H9 (cell line): Measurements from ENCODE around the gene CXCR3. TPM values are rescaled to one million over a fixed set of nuclear protein-coding genes. Genes with fewer than 3 reads are reported as not detected.

Experiments used
- DNase-seq: peaks from one replicate; pipeline ENCODE4 v3.0.0-alpha.2; 2017
- H2AFZ ChIP-seq: one replicate; pipeline ENCODE4 v1.6.1; 2013; ENCODE audit warnings: mild to moderate bottlenecking, low read length, control low read depth, moderate library complexity
- H2AK5ac ChIP-seq: 2 replicates; pipeline ENCODE4 v1.6.1; 2013; ENCODE audit warnings: low read length, control low read depth, mixed read lengths; ENCODE audit not compliant: insufficient read length
- H2BK120ac ChIP-seq: one replicate; pipeline ENCODE4 v1.6.1; 2013; ENCODE audit warnings: low read depth, mild to moderate bottlenecking, low read length, control low read depth, inconsistent platforms; ENCODE audit not compliant: poor library complexity, severe bottlenecking
- H2BK12ac ChIP-seq: 2 replicates; pipeline ENCODE4 v1.6.1; 2013; ENCODE audit warnings: low read length, control low read depth, mixed read lengths, low read depth; ENCODE audit not compliant: insufficient read length
- H2BK15ac ChIP-seq: 2 replicates; pipeline ENCODE4 v1.6.1; 2013; ENCODE audit warnings: low read depth, low read length, control low read depth
- H2BK20ac ChIP-seq: one replicate; pipeline ENCODE4 v1.6.1; 2013; ENCODE audit warnings: low read depth, mild to moderate bottlenecking, low read length, control low read depth, inconsistent platforms; ENCODE audit not compliant: poor library complexity, severe bottlenecking
- H2BK5ac ChIP-seq: 2 replicates; pipeline ENCODE4 v1.6.1; 2013; ENCODE audit warnings: low read length, control low read depth, mixed read lengths; ENCODE audit not compliant: insufficient read length
- H3K14ac ChIP-seq: 2 replicates; pipeline ENCODE4 v1.6.1; 2013; ENCODE audit warnings: low read length, control low read depth; ENCODE audit not compliant: insufficient read depth
- H3K18ac ChIP-seq: 2 replicates; pipeline ENCODE4 v1.6.1; 2013; ENCODE audit warnings: low read depth, mild to moderate bottlenecking, mixed read lengths, low read length, control low read depth; ENCODE audit not compliant: insufficient read length
- H3K23ac ChIP-seq: 2 replicates; pipeline ENCODE4 v1.6.1; 2013; ENCODE audit warnings: low read length, control low read depth, mixed read lengths, low read depth; ENCODE audit not compliant: insufficient read length
- H3K23me2 ChIP-seq: 2 replicates; pipeline ENCODE4 v1.6.1; 2013; ENCODE audit warnings: low read depth, mild to moderate bottlenecking, mixed read lengths, low read length, control low read depth; ENCODE audit not compliant: insufficient read length, poor library complexity, severe bottlenecking
- H3K27ac ChIP-seq: 2 replicates; pipeline ENCODE4 v1.5.1; 2013; ENCODE audit warnings: low read length, control low read depth, mixed read lengths, low read depth; ENCODE audit not compliant: insufficient read length
- H3K27me3 ChIP-seq: 2 replicates; pipeline ENCODE4 v1.6.1; 2013; ENCODE audit warnings: low read length, control low read depth, inconsistent platforms; ENCODE audit not compliant: insufficient read depth
- H3K4ac ChIP-seq: 2 replicates; pipeline ENCODE4 v1.6.1; 2013; ENCODE audit warnings: low read depth, mild to moderate bottlenecking, control low read depth, inconsistent platforms, low read length, moderate library complexity
- H3K4me1 ChIP-seq: 2 replicates; pipeline ENCODE4 v1.6.1; 2013; ENCODE audit warnings: low read length, control low read depth, inconsistent platforms; ENCODE audit not compliant: insufficient read depth
- H3K4me2 ChIP-seq: 2 replicates; pipeline ENCODE4 v1.6.1; 2013; ENCODE audit warnings: low read length, control low read depth, mixed read lengths; ENCODE audit not compliant: insufficient read length, insufficient read depth
- H3K56ac ChIP-seq: 2 replicates; pipeline ENCODE4 v1.6.1; 2013; ENCODE audit warnings: low read depth, mild to moderate bottlenecking, mixed read lengths, low read length, control low read depth; ENCODE audit not compliant: insufficient read length
- H3K79me1 ChIP-seq: 2 replicates; pipeline ENCODE4 v1.6.1; 2013; ENCODE audit warnings: low read depth, mild to moderate bottlenecking, moderate library complexity, low read length, control low read depth, inconsistent platforms; ENCODE audit not compliant: insufficient read depth, poor library complexity, severe bottlenecking
- H3K79me2 ChIP-seq: 2 replicates; pipeline ENCODE4 v1.6.1; 2013; ENCODE audit warnings: low read length, control low read depth, inconsistent platforms; ENCODE audit not compliant: insufficient read depth
- H3K9ac ChIP-seq: 2 replicates; pipeline ENCODE4 v1.6.1; 2013; ENCODE audit warnings: low read length, control low read depth, mixed read lengths; ENCODE audit not compliant: insufficient read length; ENCODE audit errors: extremely low read depth
- H3K9me3 ChIP-seq: one replicate; pipeline ENCODE4 v1.6.1; 2013; ENCODE audit warnings: low read depth, low read length, inconsistent platforms; ENCODE audit not compliant: control insufficient read depth
- H3T11ph ChIP-seq: one replicate; pipeline ENCODE4 v1.6.1; 2013; ENCODE audit warnings: mild to moderate bottlenecking, low read length, control low read depth, inconsistent platforms
- H4K20me1 ChIP-seq: one replicate; pipeline ENCODE4 v1.6.1; 2013; ENCODE audit not compliant: control insufficient read depth, insufficient read length, insufficient read depth
- H4K5ac ChIP-seq: 2 replicates; pipeline ENCODE4 v1.6.1; 2013; ENCODE audit warnings: low read depth, mild to moderate bottlenecking, mixed read lengths, low read length, control low read depth; ENCODE audit not compliant: insufficient read length
- H4K8ac ChIP-seq: replicated peaks from 2 replicates; pipeline ENCODE4 v1.6.1; 2013; ENCODE audit warnings: low read length, control low read depth, mixed read lengths, low read depth; ENCODE audit not compliant: insufficient read length
- H4K91ac ChIP-seq: 2 replicates; pipeline ENCODE4 v1.6.1; 2013; ENCODE audit warnings: low read depth, mild to moderate bottlenecking, moderate library complexity, mixed read lengths, low read length, control low read depth; ENCODE audit not compliant: insufficient read length
- H3K27ac Mint-ChIP-seq, 3 experiments: 2 replicates in 2 of 3; 3 replicates in 1 of 3; pipeline ENCODE4 v1.8.0; 2020 to 2021; ENCODE audit warnings: mixed read lengths in 3 of 3, mild to moderate bottlenecking in 1 of 3, moderate library complexity in 1 of 3
- H3K27me3 Mint-ChIP-seq: 2 replicates; pipeline ENCODE4 v1.8.0; 2021; ENCODE audit warnings: low read depth, mild to moderate bottlenecking, moderate library complexity, mixed read lengths
- H3K36me3 Mint-ChIP-seq, 3 experiments: 2 replicates in 2 of 3; 3 replicates in 1 of 3; pipeline ENCODE4 v1.8.0; 2020 to 2021; ENCODE audit warnings: low read depth in 3 of 3, mixed read lengths in 3 of 3; ENCODE audit not compliant: insufficient read depth in 1 of 3
- H3K4me1 Mint-ChIP-seq, 2 experiments: 2 replicates each; pipeline ENCODE4 v1.8.0; 2020; ENCODE audit warnings: mixed read lengths in 2 of 2
- H3K4me3 Mint-ChIP-seq, 2 experiments: 2 replicates in 1 of 2; 3 replicates in 1 of 2; pipeline ENCODE4 v1.8.0; 2020 to 2021; ENCODE audit warnings: mild to moderate bottlenecking in 2 of 2, mixed read lengths in 2 of 2, moderate library complexity in 1 of 2
- H3K9me3 Mint-ChIP-seq, 2 experiments: 2 replicates in 1 of 2; 3 replicates in 1 of 2; pipeline ENCODE4 v1.8.0; 2020; ENCODE audit warnings: mild to moderate bottlenecking in 2 of 2, mixed read lengths in 2 of 2, moderate library complexity in 1 of 2
- WGBS: extraction: QIAGEN DNeasy Blood & Tissue Kit; methylation state at CpG from one replicate; pipeline ENCODE4 v1.1.7; 2013; ENCODE audit warnings: missing lambda C conversion rate, low lambda C conversion rate, mixed read lengths; ENCODE audit not compliant: insufficient read length; ENCODE audit errors: extremely low coverage; 5-methylcytosine and 5-hydroxymethylcytosine counted together
- total RNA-seq: library from RNA; stranded (reverse); gene quantifications from 2 replicates; pipeline ENCODE4 v1.2.1, GENCODE V29; 2021
- TF ChIP-seq, protein P1 (sequence below): fragments of 200-600 bp; sonication (generic); conservative IDR thresholded peaks from 3 replicates; pipeline ENCODE4 v1.8.0; 2021; ENCODE audit warnings: antibody characterized with exemption, mild to moderate bottlenecking

CXCR3 gene
- total RNA-seq, 1 experiment from 2014 or later: not detected

DNA sequence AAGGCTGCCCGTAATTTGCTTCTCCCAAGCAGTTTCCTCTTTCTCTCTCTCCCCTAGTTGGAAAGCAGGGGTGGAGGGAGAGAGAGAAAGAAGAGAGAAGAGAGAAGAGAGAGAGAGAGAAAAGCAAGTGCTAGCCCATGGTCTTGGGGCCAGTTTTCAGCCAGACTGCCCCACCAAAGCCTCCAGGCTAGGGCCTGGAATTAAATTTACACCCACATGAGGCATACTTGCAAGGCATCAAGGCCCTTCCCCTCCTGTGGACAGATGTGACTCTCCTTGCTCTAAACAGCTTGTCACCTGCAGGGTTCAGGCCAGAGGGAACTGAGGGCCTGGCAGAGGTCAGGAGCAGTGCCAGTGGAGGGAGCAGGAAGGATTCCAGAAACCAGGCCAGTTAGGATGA, 1.7 kb upstream of the CXCR3 start:
- H3K79me2 ChIP-seq: no peaks in the 10 kb centered on the region
- H4K91ac ChIP-seq: no peak overlapping the region
- no peak overlapping the region for H2BK120ac ChIP-seq
- Mint-ChIP-seq H3K4me3 (no peak overlapping the region), H3K4me1 (0 out of 4 replicates have a peak, but pooled peaks cover 0 to 12% of the 10 kb centered on the region in 2 experiments), H3K36me3 (peaks cover 0 to 7% (median 4%) of the 10 kb centered on the region in 3 experiments; a peak in 4 of 7 replicates), H3K27me3 (no peaks in the 10 kb centered on the region), H3K27ac (no peak overlapping the region), H3K9me3 (peaks cover 68 to 87% of the 10 kb centered on the region in 2 experiments)
- no peak overlapping the region for H2BK5ac ChIP-seq
- no peaks in the 10 kb centered on the region for H3K27me3 ChIP-seq
- no peak overlapping the region for H2BK15ac ChIP-seq
- H3K9ac ChIP-seq: no peak overlapping the region
- H2BK20ac ChIP-seq: no peak overlapping the region
- no peaks in the 10 kb centered on the region for H4K20me1 ChIP-seq
- H3K4ac ChIP-seq: no peak overlapping the region
- peaks cover 34% of the 10 kb centered on the region for H3K9me3 ChIP-seq
- no peak overlapping the region for H3K27ac ChIP-seq
- H4K5ac ChIP-seq: no peak overlapping the region
- no peak overlapping the region for H3T11ph ChIP-seq
- no peak overlapping the region for H3K14ac ChIP-seq
- TF ChIP-seq, protein P1, sequence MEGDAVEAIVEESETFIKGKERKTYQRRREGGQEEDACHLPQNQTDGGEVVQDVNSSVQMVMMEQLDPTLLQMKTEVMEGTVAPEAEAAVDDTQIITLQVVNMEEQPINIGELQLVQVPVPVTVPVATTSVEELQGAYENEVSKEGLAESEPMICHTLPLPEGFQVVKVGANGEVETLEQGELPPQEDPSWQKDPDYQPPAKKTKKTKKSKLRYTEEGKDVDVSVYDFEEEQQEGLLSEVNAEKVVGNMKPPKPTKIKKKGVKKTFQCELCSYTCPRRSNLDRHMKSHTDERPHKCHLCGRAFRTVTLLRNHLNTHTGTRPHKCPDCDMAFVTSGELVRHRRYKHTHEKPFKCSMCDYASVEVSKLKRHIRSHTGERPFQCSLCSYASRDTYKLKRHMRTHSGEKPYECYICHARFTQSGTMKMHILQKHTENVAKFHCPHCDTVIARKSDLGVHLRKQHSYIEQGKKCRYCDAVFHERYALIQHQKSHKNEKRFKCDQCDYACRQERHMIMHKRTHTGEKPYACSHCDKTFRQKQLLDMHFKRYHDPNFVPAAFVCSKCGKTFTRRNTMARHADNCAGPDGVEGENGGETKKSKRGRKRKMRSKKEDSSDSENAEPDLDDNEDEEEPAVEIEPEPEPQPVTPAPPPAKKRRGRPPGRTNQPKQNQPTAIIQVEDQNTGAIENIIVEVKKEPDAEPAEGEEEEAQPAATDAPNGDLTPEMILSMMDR: no peak
- DNase-seq: no peak
- no peak overlapping the region for H3K56ac ChIP-seq
- no peak overlapping the region for H2AK5ac ChIP-seq
- no peaks in the 10 kb centered on the region for H3K4me1 ChIP-seq
- no peak overlapping the region for H4K8ac ChIP-seq
- no peaks in the 10 kb centered on the region for H3K23me2 ChIP-seq
- H3K23ac ChIP-seq: no peak overlapping the region
- no peak overlapping the region for H3K18ac ChIP-seq
- no peak overlapping the region for H2BK12ac ChIP-seq
- no peak overlapping the region for H3K4me2 ChIP-seq
- H3K79me1 ChIP-seq: no peaks in the 10 kb centered on the region
- no CpG with 5 or more reads among the region's 1 CpG for WGBS
- H2AFZ ChIP-seq: no peak overlapping the region
